ENCODE results near the gene MEF2D.
A peak's percentile ranks its signal among the peaks of the same experiment; 100 is the strongest.

MEF2D gene

DNA sequence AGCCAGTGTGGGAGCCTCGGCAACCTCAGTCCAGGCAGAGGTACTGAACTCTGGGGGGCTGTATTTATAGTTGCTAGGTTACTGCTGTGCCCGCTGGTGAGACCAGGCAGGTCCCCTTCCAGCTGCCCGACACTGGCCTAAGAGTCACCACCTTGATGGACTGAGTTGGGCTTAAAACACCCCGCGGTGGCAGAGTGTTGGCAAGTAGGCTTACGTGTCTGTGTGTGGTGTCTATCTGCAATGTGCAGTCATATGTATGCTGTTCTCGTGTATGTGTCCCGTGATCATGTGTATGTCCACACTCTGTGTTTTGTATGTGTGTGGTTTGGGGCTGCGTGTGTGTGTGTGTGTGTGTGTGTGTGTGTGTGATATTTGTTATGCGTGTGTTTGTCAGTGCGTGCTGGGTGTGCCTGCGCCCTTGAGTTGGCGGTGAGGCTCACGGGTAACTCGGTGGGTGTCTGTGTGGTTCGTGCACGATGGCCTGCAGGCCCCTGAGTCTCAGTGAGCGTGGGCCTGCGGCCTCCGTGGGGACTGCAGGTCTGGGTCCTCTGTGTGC is 65.5 kb downstream of the MEF2D start:
- Histone ChIP-seq H3K4me2 (ENCODE audit: low read length) (peak overlapping the region; percentile 73), H3K4me1 (ENCODE audit: control insufficient read depth, insufficient read depth, low read length) (peaks cover 10% of the 10 kb centered on the region), H3K27me3 (ENCODE audit: control insufficient read depth, insufficient read depth, low read length) (peaks cover 95% of the 10 kb centered on the region), H3K9ac (ENCODE audit: low read depth, low read length) (no peak overlapping the region), H3K9me3 (replicated peaks; ENCODE audit: low read length) (no peaks in the 10 kb centered on the region), H3K4me3 (ENCODE audit: low read length) (no peak overlapping the region), H3K36me3 (ENCODE audit: insufficient read depth, low read length) (no peaks in the 10 kb centered on the region)

DNA sequence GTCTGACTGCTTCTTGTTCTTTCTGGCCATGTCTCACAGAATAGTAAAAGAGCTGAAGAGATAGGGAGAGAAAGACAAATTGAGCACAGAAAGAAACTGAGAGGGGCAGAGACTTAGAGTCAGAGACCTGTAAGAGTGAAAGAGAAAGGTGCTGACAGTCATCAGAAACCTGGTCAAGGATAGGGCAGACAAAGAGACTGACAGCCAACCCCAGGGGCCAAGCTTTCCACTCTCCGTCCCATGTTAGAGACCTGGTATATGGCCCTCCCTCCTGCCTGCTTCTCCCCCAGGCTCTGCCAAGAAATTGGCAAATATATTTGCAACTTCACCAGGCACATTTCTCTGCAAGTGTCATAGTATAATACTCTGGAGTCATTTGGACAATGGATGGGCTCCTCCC is 67.0 kb downstream of the MEF2D start:
- Histone ChIP-seq H3K9me3 (replicated peaks; ENCODE audit: low read length) (no peaks in the 10 kb centered on the region), H3K27me3 (ENCODE audit: control insufficient read depth, insufficient read depth, low read length) (peaks cover 95% of the 10 kb centered on the region), H3K9ac (ENCODE audit: low read depth, low read length) (no peak overlapping the region), H3K4me3 (ENCODE audit: low read length) (no peak overlapping the region), H3K4me1 (ENCODE audit: control insufficient read depth, insufficient read depth, low read length) (peaks cover 10% of the 10 kb centered on the region), H3K36me3 (ENCODE audit: insufficient read depth, low read length) (no peaks in the 10 kb centered on the region), H3K4me2 (ENCODE audit: low read length) (no peak overlapping the region)

- Histone ChIP-seq H3K27me3 (ENCODE audit: control insufficient read depth, insufficient read depth, low read length) (peaks cover 95% of the 10 kb centered on the region), H3K4me3 (ENCODE audit: low read length) (no peak overlapping the region), H3K9ac (ENCODE audit: low read depth, low read length) (no peak overlapping the region), H3K4me2 (ENCODE audit: low read length) (no peak overlapping the region), H3K36me3 (ENCODE audit: insufficient read depth, low read length) (no peaks in the 10 kb centered on the region), H3K9me3 (replicated peaks; ENCODE audit: low read length) (no peaks in the 10 kb centered on the region), H3K4me1 (ENCODE audit: control insufficient read depth, insufficient read depth, low read length) (peaks cover 10% of the 10 kb centered on the region)
Measured at GRCh38 chr1:156433032-156433431, 67.5 kb downstream of the MEF2D start.

DNA sequence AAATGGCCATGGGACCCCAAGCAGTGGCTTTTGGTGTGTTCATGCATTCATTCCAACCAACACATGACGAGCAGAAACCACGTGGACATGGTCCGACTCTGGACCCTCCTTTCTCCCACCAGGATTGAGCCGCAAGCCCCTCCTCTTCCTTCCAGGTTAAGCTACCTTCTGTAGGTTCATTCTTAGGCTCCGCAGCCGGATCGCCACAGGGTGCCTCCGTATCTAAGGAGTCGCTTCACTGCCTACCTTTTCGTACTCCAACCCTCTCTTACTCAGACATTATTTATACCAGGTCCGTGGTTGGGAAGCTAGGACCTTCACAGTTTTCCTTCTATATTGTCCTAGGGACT is 67.9 kb downstream of the MEF2D start:
- Histone ChIP-seq H3K4me3 (ENCODE audit: low read length) (no peak overlapping the region), H3K9me3 (replicated peaks; ENCODE audit: low read length) (no peaks in the 10 kb centered on the region), H3K9ac (ENCODE audit: low read depth, low read length) (no peak overlapping the region), H3K36me3 (ENCODE audit: insufficient read depth, low read length) (no peaks in the 10 kb centered on the region), H3K4me2 (ENCODE audit: low read length) (no peak overlapping the region), H3K27me3 (ENCODE audit: control insufficient read depth, insufficient read depth, low read length) (peaks cover 95% of the 10 kb centered on the region), H3K4me1 (ENCODE audit: control insufficient read depth, insufficient read depth, low read length) (peaks cover 10% of the 10 kb centered on the region)

DNA sequence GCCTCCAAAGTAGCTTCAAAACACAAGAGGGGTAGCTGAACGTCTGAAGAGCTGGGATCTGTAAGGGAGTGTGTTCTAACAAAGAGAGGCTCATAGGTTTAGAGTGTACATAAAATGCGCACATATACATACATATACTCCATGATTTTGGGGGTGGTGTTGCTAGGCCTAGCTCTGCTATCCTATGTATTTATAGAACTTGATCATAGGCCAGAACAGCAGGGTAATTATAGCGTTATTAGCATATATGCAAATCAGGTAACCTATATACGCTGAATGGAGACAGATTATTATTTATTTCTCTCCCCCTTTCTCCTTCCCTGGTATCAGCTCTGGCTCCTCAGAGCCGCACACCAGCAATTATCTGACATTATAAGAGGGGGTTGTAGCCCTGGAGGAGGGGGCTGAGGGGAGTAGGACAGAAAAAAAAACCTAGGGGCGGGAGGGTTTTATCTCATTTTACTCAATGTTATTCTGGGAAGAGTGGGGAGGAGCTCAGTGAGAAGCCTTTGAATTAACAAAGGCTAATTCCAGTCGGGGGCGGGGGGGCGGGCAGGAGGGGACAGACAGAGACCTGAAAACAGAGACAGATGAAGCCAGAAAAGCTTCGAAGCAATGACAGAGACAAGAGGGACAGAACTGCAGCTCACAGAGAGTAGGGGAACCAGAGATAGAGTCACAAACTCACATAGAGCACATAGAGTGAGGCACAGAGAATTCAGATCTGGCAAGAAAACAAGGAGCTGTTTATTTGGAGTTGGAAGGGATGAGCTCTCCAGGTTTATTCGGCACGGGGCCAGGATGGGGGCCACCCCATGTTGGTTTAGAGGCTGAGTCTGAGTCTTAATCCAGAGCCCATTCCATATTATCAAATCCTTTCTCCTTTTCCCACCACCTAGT is 68.6 kb downstream of the MEF2D start:
- Histone ChIP-seq H3K4me2 (ENCODE audit: low read length) (no peak overlapping the region), H3K27me3 (ENCODE audit: control insufficient read depth, insufficient read depth, low read length) (peaks cover 95% of the 10 kb centered on the region), H3K4me1 (ENCODE audit: control insufficient read depth, insufficient read depth, low read length) (peaks cover 10% of the 10 kb centered on the region), H3K9ac (ENCODE audit: low read depth, low read length) (no peak overlapping the region), H3K9me3 (replicated peaks; ENCODE audit: low read length) (no peaks in the 10 kb centered on the region), H3K4me3 (ENCODE audit: low read length) (no peak overlapping the region), H3K36me3 (ENCODE audit: insufficient read depth, low read length) (no peaks in the 10 kb centered on the region)

- Histone ChIP-seq H3K36me3 (ENCODE audit: insufficient read depth, low read length) (no peaks in the 10 kb centered on the region), H3K27me3 (ENCODE audit: control insufficient read depth, insufficient read depth, low read length) (peaks cover 95% of the 10 kb centered on the region), H3K9ac (ENCODE audit: low read depth, low read length) (no peak overlapping the region), H3K4me3 (ENCODE audit: low read length) (no peak overlapping the region), H3K4me2 (ENCODE audit: low read length) (no peak overlapping the region), H3K9me3 (replicated peaks; ENCODE audit: low read length) (no peaks in the 10 kb centered on the region), H3K4me1 (ENCODE audit: control insufficient read depth, insufficient read depth, low read length) (peaks cover 8% of the 10 kb centered on the region)
Measured at GRCh38 chr1:156431366-156431765, 69.2 kb downstream of the MEF2D start.

DNA sequence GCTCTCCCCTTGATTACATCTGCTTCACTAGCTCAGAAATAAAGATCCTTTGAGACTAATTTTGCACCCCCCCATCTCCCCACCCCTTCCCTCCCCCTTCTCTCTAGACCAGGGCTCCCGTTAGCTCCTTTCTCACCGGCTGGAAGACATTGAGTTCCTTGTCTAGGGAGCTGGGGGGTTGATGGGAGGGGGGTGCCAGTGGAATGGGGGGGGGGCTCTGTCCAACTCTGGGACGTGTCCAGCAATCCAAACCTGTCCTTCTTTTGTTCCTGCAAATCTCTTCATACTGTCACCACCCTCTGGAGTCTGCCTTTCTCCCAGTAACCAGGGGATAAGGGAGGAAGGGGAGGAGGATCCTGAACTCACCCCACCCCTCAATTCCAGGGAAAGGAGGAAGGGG is 69.7 kb downstream of the MEF2D start:
- no peaks in the 10 kb centered on the region for H3K36me3 ChIP-seq (ENCODE audit: insufficient read depth, low read length)
- peaks cover 95% of the 10 kb centered on the region for H3K27me3 ChIP-seq (ENCODE audit: control insufficient read depth, insufficient read depth, low read length)
- peaks cover 3% of the 10 kb centered on the region for H3K4me1 ChIP-seq (ENCODE audit: control insufficient read depth, insufficient read depth, low read length)
- no peak overlapping the region for H3K4me3 ChIP-seq (ENCODE audit: low read length)
- no peaks in the 10 kb centered on the region for H3K9me3 ChIP-seq (replicated peaks; ENCODE audit: low read length)
- no peak overlapping the region for H3K4me2 ChIP-seq (ENCODE audit: low read length)
- no peak overlapping the region for H3K9ac ChIP-seq (ENCODE audit: low read depth, low read length)

DNA sequence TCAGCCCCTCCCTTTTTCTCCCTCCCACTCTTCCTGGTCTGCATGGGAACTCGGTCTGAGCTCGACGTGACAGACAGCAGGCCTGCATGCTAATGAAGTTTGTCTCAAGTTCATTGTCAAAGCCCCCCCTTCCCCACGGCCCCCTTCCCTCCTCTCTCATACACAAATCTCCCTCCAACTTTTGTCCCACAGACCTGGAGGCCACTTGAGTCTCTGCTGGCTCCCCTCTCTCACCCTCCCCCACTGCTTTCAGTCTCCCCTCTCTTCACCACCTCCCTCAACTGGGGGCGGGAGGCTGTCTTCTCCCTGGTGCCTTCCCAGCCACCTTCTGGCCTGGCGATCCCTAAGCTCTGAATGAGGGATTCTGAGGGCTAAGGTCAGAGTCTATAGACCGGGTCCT is 70.3 kb downstream of the MEF2D start:
- no peaks in the 10 kb centered on the region for H3K36me3 ChIP-seq (ENCODE audit: insufficient read depth, low read length)
- H3K9me3 ChIP-seq (replicated peaks; ENCODE audit: low read length): no peaks in the 10 kb centered on the region
- no peak overlapping the region for H3K4me2 ChIP-seq (ENCODE audit: low read length)
- no peaks in the 10 kb centered on the region for H3K4me1 ChIP-seq (ENCODE audit: control insufficient read depth, insufficient read depth, low read length)
- H3K9ac ChIP-seq (ENCODE audit: low read depth, low read length): no peak overlapping the region
- peaks cover 95% of the 10 kb centered on the region for H3K27me3 ChIP-seq (ENCODE audit: control insufficient read depth, insufficient read depth, low read length)
- no peak overlapping the region for H3K4me3 ChIP-seq (ENCODE audit: low read length)

GRCh38 chr1:156429313-156430060 is 71.1 kb downstream of the MEF2D start:
- Histone ChIP-seq H3K36me3 (ENCODE audit: insufficient read depth, low read length) (no peaks in the 10 kb centered on the region), H3K4me1 (ENCODE audit: control insufficient read depth, insufficient read depth, low read length) (no peaks in the 10 kb centered on the region), H3K9ac (ENCODE audit: low read depth, low read length) (no peak overlapping the region), H3K4me2 (ENCODE audit: low read length) (no peak overlapping the region), H3K4me3 (ENCODE audit: low read length) (no peak overlapping the region), H3K9me3 (replicated peaks; ENCODE audit: low read length) (no peaks in the 10 kb centered on the region), H3K27me3 (ENCODE audit: control insufficient read depth, insufficient read depth, low read length) (peaks cover 95% of the 10 kb centered on the region)

GRCh38 chr1:156428746-156429288 is 71.8 kb downstream of the MEF2D start:
- no peak overlapping the region for H3K9ac ChIP-seq (ENCODE audit: low read depth, low read length)
- no peak overlapping the region for H3K4me3 ChIP-seq (ENCODE audit: low read length)
- H3K4me2 ChIP-seq (ENCODE audit: low read length): no peak overlapping the region
- H3K27me3 ChIP-seq (ENCODE audit: control insufficient read depth, insufficient read depth, low read length): peaks cover 95% of the 10 kb centered on the region
- H3K36me3 ChIP-seq (ENCODE audit: insufficient read depth, low read length): no peaks in the 10 kb centered on the region
- no peaks in the 10 kb centered on the region for H3K4me1 ChIP-seq (ENCODE audit: control insufficient read depth, insufficient read depth, low read length)
- no peaks in the 10 kb centered on the region for H3K9me3 ChIP-seq (replicated peaks; ENCODE audit: low read length)

GRCh38 chr1:156427957-156428356 is 72.6 kb downstream of the MEF2D start:
- H3K9ac ChIP-seq (ENCODE audit: low read depth, low read length): no peak overlapping the region
- no peaks in the 10 kb centered on the region for H3K9me3 ChIP-seq (replicated peaks; ENCODE audit: low read length)
- no peak overlapping the region for H3K4me3 ChIP-seq (ENCODE audit: low read length)
- no peaks in the 10 kb centered on the region for H3K4me1 ChIP-seq (ENCODE audit: control insufficient read depth, insufficient read depth, low read length)
- H3K4me2 ChIP-seq (ENCODE audit: low read length): no peak overlapping the region
- H3K27me3 ChIP-seq (ENCODE audit: control insufficient read depth, insufficient read depth, low read length): peaks cover 95% of the 10 kb centered on the region
- H3K36me3 ChIP-seq (ENCODE audit: insufficient read depth, low read length): no peaks in the 10 kb centered on the region

All from skeletal muscle satellite cell (primary cell).